Duodenal mucosa (tissue), 2 donors: ENCODE data around the gene CXCL17.

ENCODE experiments used
- H3K27ac ChIP-seq: one replicate; pipeline ENCODE4 v1.7.0; 2013; ENCODE audit warnings: low read depth, low read length
- H3K27me3 ChIP-seq, 2 donors: one replicate each; pipeline ENCODE4 v1.7.0; 2013; ENCODE audit warnings: low read length in 2 of 2, control low read depth in 1 of 2; ENCODE audit not compliant: insufficient read depth in 2 of 2, control insufficient read depth in 1 of 2
- H3K36me3 ChIP-seq, 2 donors: one replicate each; pipeline ENCODE4 v1.7.0; 2013; ENCODE audit warnings: low read length in 2 of 2, control low read depth in 1 of 2; ENCODE audit not compliant: insufficient read depth in 2 of 2, control insufficient read depth in 1 of 2
- H3K4me1 ChIP-seq, 2 donors: one replicate each; pipeline ENCODE4 v1.7.0; 2013; ENCODE audit warnings: low read length in 2 of 2, control low read depth in 1 of 2; ENCODE audit not compliant: insufficient read depth in 2 of 2, control insufficient read depth in 1 of 2
- H3K4me3 ChIP-seq, 2 donors: one replicate each; pipeline ENCODE4 v1.7.0; 2013; ENCODE audit warnings: low read length in 2 of 2, low read depth in 1 of 2
- H3K9ac ChIP-seq, 2 donors: one replicate each; pipeline ENCODE4 v1.7.0; 2013; ENCODE audit warnings: low read length in 2 of 2, low read depth in 1 of 2
- H3K9me3 ChIP-seq, 2 donors: one replicate each; pipeline ENCODE4 v1.7.0; 2013; ENCODE audit warnings: low read length in 2 of 2, control low read depth in 1 of 2; ENCODE audit not compliant: control insufficient read depth in 1 of 2

CXCL17 gene

GRCh38 chr19:42426643-42427042, 16.1 kb downstream of the CXCL17 start:
- Histone ChIP-seq H3K27me3 (no peaks in the 10 kb centered on the region), H3K27ac (no peak overlapping the region), H3K9ac (no peak overlapping the region), H3K4me3 (no peak overlapping the region), H3K9me3 (no peaks in the 10 kb centered on the region), H3K36me3 (no peaks in the 10 kb centered on the region), H3K4me1 (peaks cover 20 to 25% of the 10 kb centered on the region in 2 donors)

- H3K36me3 ChIP-seq: no peaks in the 10 kb centered on the region
- no peak overlapping the region for H3K27ac ChIP-seq
- H3K9me3 ChIP-seq: no peaks in the 10 kb centered on the region
- H3K27me3 ChIP-seq: no peaks in the 10 kb centered on the region
- no peak overlapping the region for H3K4me3 ChIP-seq
- H3K4me1 ChIP-seq: peaks cover 30 to 31% of the 10 kb centered on the region in 2 donors
- H3K9ac ChIP-seq: no peak overlapping the region
Observed at GRCh38 chr19:42424712-42425131, 18.0 kb downstream of the CXCL17 start.

- H3K9ac ChIP-seq: no peak overlapping the region
- H3K4me3 ChIP-seq: peak overlapping the region; percentile 76 to 95
- no peaks in the 10 kb centered on the region for H3K36me3 ChIP-seq
- no peaks in the 10 kb centered on the region for H3K9me3 ChIP-seq
- H3K27ac ChIP-seq: no peak overlapping the region
- no peaks in the 10 kb centered on the region for H3K27me3 ChIP-seq
- H3K4me1 ChIP-seq: peaks cover 30 to 31% of the 10 kb centered on the region in 2 donors
Observed at GRCh38 chr19:42424345-42424707, 18.4 kb downstream of the CXCL17 start.

GRCh38 chr19:42423462-42424344, 19.0 kb downstream of the CXCL17 start:
- H3K4me3 ChIP-seq: peak overlapping the region; percentile 76 to 95
- H3K9ac ChIP-seq: peak overlapping the region; percentile 48 to 84
- no peak overlapping the region for H3K27ac ChIP-seq
- no peaks in the 10 kb centered on the region for H3K27me3 ChIP-seq
- no peaks in the 10 kb centered on the region for H3K36me3 ChIP-seq
- H3K9me3 ChIP-seq: no peaks in the 10 kb centered on the region
- H3K4me1 ChIP-seq: peaks cover 30 to 31% of the 10 kb centered on the region in 2 donors

- Histone ChIP-seq H3K27ac (no peak overlapping the region), H3K4me1 (peaks cover 30 to 31% of the 10 kb centered on the region in 2 donors), H3K27me3 (no peaks in the 10 kb centered on the region)
Observed at GRCh38 chr19:42422901-42423461, 19.8 kb downstream of the CXCL17 start.

GRCh38 chr19:42422092-42422900, 20.4 kb downstream of the CXCL17 start:
- Histone ChIP-seq H3K9ac (peak overlapping the region; percentile 37 to 84), H3K4me1 (peaks cover 30 to 31% of the 10 kb centered on the region in 2 donors), H3K9me3 (no peaks in the 10 kb centered on the region), H3K27me3 (no peaks in the 10 kb centered on the region), H3K36me3 (no peaks in the 10 kb centered on the region), H3K27ac (peak overlapping the region; percentile 17), H3K4me3 (peak overlapping the region; percentile 76 to 95)

More at GRCh38 chr19:42422901-42423461, 19.8 kb downstream of the CXCL17 start:
- Histone ChIP-seq H3K4me3 (peak overlapping the region; percentile 76 to 95), H3K9ac (peak overlapping the region; percentile 37 to 84), H3K9me3 (no peaks in the 10 kb centered on the region), H3K36me3 (no peaks in the 10 kb centered on the region)

- peak overlapping the region in 1 of 2 donors; percentile 76 for H3K4me3 ChIP-seq
- H3K9ac ChIP-seq: no peak overlapping the region
- H3K4me1 ChIP-seq: peaks cover 30 to 31% of the 10 kb centered on the region in 2 donors
- no peaks in the 10 kb centered on the region for H3K36me3 ChIP-seq
- no peaks in the 10 kb centered on the region for H3K9me3 ChIP-seq
- H3K27ac ChIP-seq: no peak overlapping the region
- H3K27me3 ChIP-seq: no peaks in the 10 kb centered on the region
Observed at GRCh38 chr19:42421591-42422031, 21.1 kb downstream of the CXCL17 start.

- Histone ChIP-seq H3K4me3 (no peak overlapping the region), H3K27me3 (no peaks in the 10 kb centered on the region), H3K27ac (no peak overlapping the region), H3K9ac (no peak overlapping the region), H3K36me3 (no peaks in the 10 kb centered on the region), H3K4me1 (peaks cover 30 to 31% of the 10 kb centered on the region in 2 donors), H3K9me3 (no peaks in the 10 kb centered on the region)
Observed at GRCh38 chr19:42421101-42421500, 21.6 kb downstream of the CXCL17 start.

- Histone ChIP-seq H3K4me1 (peaks cover 30 to 31% of the 10 kb centered on the region in 2 donors), H3K9ac (no peak overlapping the region), H3K27ac (no peak overlapping the region), H3K4me3 (no peak overlapping the region), H3K9me3 (no peaks in the 10 kb centered on the region), H3K27me3 (no peaks in the 10 kb centered on the region), H3K36me3 (no peaks in the 10 kb centered on the region)
Observed at GRCh38 chr19:42420055-42420544, 22.6 kb downstream of the CXCL17 start.
